Kidney (tissue), 14 donors: Measurements from ENCODE around the gene PLEKHG3. TPM values are rescaled to one million over a fixed set of nuclear protein-coding genes. Genes with fewer than 3 reads are reported as not detected.
"Not testable (repeated sequence)": the region's sequence is repeated elsewhere in the genome, so short reads cannot be mapped to it uniquely, and the experiment has no call there.

Experiments used
- DNase-seq, 5 donors: peaks; one replicate each; pipeline ENCODE4 v3.0.0-alpha.2; 2013 to 2020
- FAIRE-seq: peaks from 2 replicates; lab custom pipeline; 2012; peaks lifted over from hg19 to GRCh38; lab: Jason Lieb, UNC
- H3K27ac ChIP-seq, 2 donors: one replicate each; pipeline ENCODE4 v1.7.0; 2013; ENCODE audit warnings: low read depth in 2 of 2, low read length in 2 of 2, inconsistent platforms in 1 of 2
- H3K27me3 ChIP-seq: one replicate; pipeline ENCODE4 v1.7.1; 2013; ENCODE audit warnings: low read length, inconsistent platforms; ENCODE audit not compliant: control insufficient read depth, insufficient read depth
- H3K36me3 ChIP-seq, 3 donors: one replicate each; pipeline versions ENCODE4 v1.7.0 to v1.7.1; 2013; ENCODE audit warnings: low read length in 3 of 3, control low read depth in 1 of 3, inconsistent platforms in 1 of 3; ENCODE audit not compliant: insufficient read depth in 3 of 3, control insufficient read depth in 2 of 3
- H3K4me1 ChIP-seq, 3 donors: one replicate each; pipeline versions ENCODE4 v1.7.0 to v1.7.1; 2013; ENCODE audit warnings: low read length in 3 of 3, inconsistent platforms in 1 of 3, low read depth in 1 of 3; ENCODE audit not compliant: control insufficient read depth in 2 of 3, insufficient read depth in 2 of 3
- H3K4me3 ChIP-seq, 3 donors: one replicate each; pipeline versions ENCODE4 v1.7.0 to v1.8.1; 2013; ENCODE audit warnings: low read length in 3 of 3, control low read depth in 1 of 3, inconsistent platforms in 1 of 3
- H3K9ac ChIP-seq, 3 donors: one replicate each; pipeline versions ENCODE4 v1.7.0 to v1.7.1; 2013; ENCODE audit warnings: low read length in 3 of 3, control low read depth in 1 of 3, inconsistent platforms in 1 of 3
- H3K9me3 ChIP-seq, 3 donors: one replicate each; pipeline versions ENCODE4 v1.7.0 to v1.7.1; 2013; ENCODE audit warnings: low read length in 3 of 3, control low read depth in 1 of 3, inconsistent platforms in 1 of 3; ENCODE audit not compliant: control insufficient read depth in 2 of 3, insufficient read depth in 1 of 3
- CTCF ChIP-seq: IDR thresholded peaks from 3 replicates; pipeline ENCODE4 v1.5.1; 2012; ENCODE audit warnings: mild to moderate bottlenecking, moderate library complexity, borderline replicate concordance; ENCODE audit not compliant: insufficient read depth; ENCODE audit errors: extremely low read depth
- intact Hi-C: fragments of 100-400 bp; cut with DNase I; formaldehyde crosslinking; loops from one replicate; pipeline ENCODE4 v1.11.1; 2022
- polyA plus RNA-seq: library from polyadenylated mRNA; stranded (reverse); fragments of 350-450 nt; fragmentation: Illumina TruSeq; extraction: RNeasy Lipid Tissue Mini Kit (QIAGEN cat#74804); gene quantifications from one replicate; pipeline ENCODE4 v1.2.3, GENCODE V29; 2014; ENCODE audit warnings: low read depth, low replicate concordance; ENCODE audit not compliant: insufficient read depth
- total RNA-seq: library from RNA; stranded (reverse); fragmentation: NEBNext Ultra II Directional; extraction: Animal tissue kit (Norgen Biotek cat#: 25700); gene quantifications from one replicate; pipeline ENCODE4 v1.2.1, GENCODE V29; 2021
- donor health status: control.
- donor health status: control.
- donor health status: control.
- donor health status: control.
- donor health status: control.
- donor health status: DM: yes; HTN: yes; CAD: no.
- donor health status: Normal renal cell carcinoma (clear cell type).

The PLEKHG3 gene
- total and polyA plus RNA-seq, 2 donors from 2014 or later, result 51.9 to 127 TPM

DNA sequence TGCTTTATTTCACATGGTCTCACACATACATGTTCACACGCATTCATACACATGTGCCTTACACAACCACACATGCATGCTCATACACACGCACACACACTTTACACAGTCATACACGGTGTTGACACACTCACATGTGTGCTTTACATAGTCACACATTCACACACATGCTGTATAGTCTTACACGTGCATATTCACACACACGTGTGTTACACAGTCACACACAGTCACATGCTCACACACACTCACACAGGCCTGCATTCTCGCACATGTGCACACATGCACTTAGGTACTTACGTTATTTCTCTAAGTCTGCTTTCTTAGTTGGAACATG, 18.0 kb upstream of the PLEKHG3 start:
- no peak for FAIRE-seq
- TF ChIP-seq CTCF, result no peak
- Histone ChIP-seq H3K4me3 (no peak overlapping the region), H3K9me3 (no peaks in the 10 kb centered on the region), H3K27me3 (no peaks in the 10 kb centered on the region), H3K36me3 (no peaks in the 10 kb centered on the region), H3K9ac (no peak overlapping the region), H3K27ac (no peak overlapping the region), H3K4me1 (peaks cover 8 to 22% (median 16%) of the 10 kb centered on the region in 3 donors)
- no peak for DNase-seq
- intact Hi-C loops, result no loop called here

- Histone ChIP-seq H3K4me3 (no peak overlapping the region), H3K9me3 (no peaks in the 10 kb centered on the region), H3K36me3 (no peaks in the 10 kb centered on the region), H3K9ac (no peak overlapping the region), H3K27ac (no peak overlapping the region), H3K4me1 (peaks cover 6 to 8% (median 8%) of the 10 kb centered on the region in 3 donors), H3K27me3 (no peaks in the 10 kb centered on the region)
- no peak for FAIRE-seq
- no peak for DNase-seq
- intact Hi-C loops, result no loop called here
- TF ChIP-seq CTCF, result no peak
These were observed 16.2 kb upstream of the PLEKHG3 start for GRCh38 chr14:64688031-64688430.

- TF ChIP-seq CTCF, result no peak
- peaks cover 4 to 8% (median 5%) of the 10 kb centered on the region in 3 donors for H3K4me1 ChIP-seq
- no peak overlapping the region for H3K27ac ChIP-seq
- DNase-seq (peak in 1 of 5 donors; percentile 28), FAIRE-seq (no peak)
- H3K9me3 ChIP-seq, result no peaks in the 10 kb centered on the region
- H3K9ac ChIP-seq, result no peak overlapping the region
- intact Hi-C loops, result no loop called here
- no peaks in the 10 kb centered on the region for H3K36me3 ChIP-seq
- no peak overlapping the region for H3K4me3 ChIP-seq
- H3K27me3 ChIP-seq, result no peaks in the 10 kb centered on the region
These were observed 15.4 kb upstream of the PLEKHG3 start for GRCh38 chr14:64688811-64689281.

DNA sequence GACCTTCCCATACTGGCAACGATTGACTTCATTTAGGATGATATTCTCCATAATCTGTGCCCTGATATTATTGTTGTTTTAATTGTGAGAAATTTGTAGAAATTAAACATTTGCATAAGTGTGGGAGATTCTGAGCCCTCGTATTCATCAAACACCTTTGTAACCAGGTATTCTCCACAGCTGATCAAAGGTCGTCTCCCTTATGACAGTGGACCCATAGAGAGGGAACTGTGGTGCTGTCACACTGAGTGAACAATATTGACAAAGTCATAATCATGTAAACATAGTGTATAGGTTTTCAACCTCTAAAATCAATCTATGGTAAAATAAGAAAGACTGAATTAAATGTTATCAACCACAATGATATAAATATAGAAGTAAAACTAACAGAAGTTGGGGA, 14.9 kb upstream of the PLEKHG3 start:
- H3K4me1 ChIP-seq, result peaks cover under 1 to 8% (median 5%) of the 10 kb centered on the region in 3 donors
- H3K4me3 ChIP-seq, result no peak overlapping the region
- no peak overlapping the region for H3K9ac ChIP-seq
- H3K27ac ChIP-seq, result no peak overlapping the region
- no peak for TF ChIP-seq CTCF
- DNase-seq, result peak in 1 of 5 donors; percentile 4
- H3K36me3 ChIP-seq, result no peaks in the 10 kb centered on the region
- H3K27me3 ChIP-seq, result no peaks in the 10 kb centered on the region
- FAIRE-seq, result no peak
- no peaks in the 10 kb centered on the region for H3K9me3 ChIP-seq
- intact Hi-C loops, result no loop called here

DNA sequence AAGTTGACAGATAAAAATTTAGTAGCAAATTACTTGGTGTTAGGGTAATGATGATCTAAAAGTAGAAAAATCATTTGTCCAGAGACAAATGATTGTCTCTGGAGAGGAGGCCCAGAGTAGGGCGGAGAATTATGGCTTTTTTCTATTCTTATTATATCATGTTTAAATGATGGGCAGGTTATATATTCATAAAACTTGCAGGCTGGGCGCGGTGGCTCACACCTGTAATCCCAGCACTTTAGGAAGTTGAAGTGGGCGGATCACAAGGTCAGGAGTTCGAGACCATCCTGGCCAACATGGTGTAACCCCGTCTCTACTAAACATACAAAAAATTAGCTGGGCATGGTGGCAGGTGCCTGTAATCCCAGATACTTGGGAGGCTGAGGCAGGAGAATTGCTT, 13.6 kb upstream of the PLEKHG3 start:
- DNase-seq, result peak in 1 of 5 donors; percentile 10
- intact Hi-C loops, FAIRE-seq: not testable (repeated sequence)

More for the DNA sequence above, 13.6 kb upstream of the PLEKHG3 start:
- not testable (repeated sequence) for H3K4me3 ChIP-seq, H3K9me3 ChIP-seq, H3K9ac ChIP-seq, H3K27me3 ChIP-seq, H3K27ac ChIP-seq, H3K36me3 ChIP-seq, H3K4me1 ChIP-seq
